MG63 (cell line): ENCODE results near the gene APOBEC3H. TPM values are rescaled to one million over a fixed set of nuclear protein-coding genes. Genes with fewer than 3 reads are reported as not detected.

Source experiments
- total RNA-seq: library from RNA; depleted of rRNA; stranded (reverse); fragments of >200 nt; shearing (Covaris generic); gene quantifications from 2 replicates; pipeline ENCODE4 v1.2.3, GENCODE V29; 2014; ENCODE audit warnings: low replicate concordance; rRNA removed

The APOBEC3H gene
- total RNA-seq, 1 experiment from 2014 or later = not detected

Other genes starting within 250 kb of the APOBEC3H start
- gene CBX6, start 225.0 kb upstream of the APOBEC3H start, total RNA-seq = 9.1 and 18.9 TPM in 2 replicates
- gene APOBEC3A, start 139.6 kb upstream of the APOBEC3H start, total RNA-seq = not detected in 2 replicates
- gene APOBEC3B, start 114.9 kb upstream of the APOBEC3H start, total RNA-seq = 3.6 and 4.5 TPM in 2 replicates
- 2.0 and 2.1 TPM in 2 replicates for gene APOBEC3C, start 83.0 kb upstream of the APOBEC3H start, total RNA-seq
- not detected in 2 replicates for gene APOBEC3D, start 76.1 kb upstream of the APOBEC3H start, total RNA-seq
- 0.20 TPM in 1 of 2 replicates, not detected in the other for gene APOBEC3F, start 56.4 kb upstream of the APOBEC3H start, total RNA-seq
- 0.76 TPM in 1 of 2 replicates, not detected in the other for gene APOBEC3G, start 20.0 kb upstream of the APOBEC3H start, total RNA-seq
- 7.9 and 13.6 TPM in 2 replicates for gene CBX7, start 55.4 kb downstream of the APOBEC3H start, total RNA-seq
- 0.13 and 0.57 TPM in 2 replicates for gene PDGFB, start 147.7 kb downstream of the APOBEC3H start, total RNA-seq
- gene RPL3, start 222.4 kb downstream of the APOBEC3H start, total RNA-seq = 2,271 and 3,763 TPM in 2 replicates